HG02798 (cell line): ENCODE results near the gene DOCK3.
"Not testable (repeated sequence)": the region's sequence is repeated elsewhere in the genome, so short reads cannot be mapped to it uniquely, and the experiment has no call there.

ENCODE experiments used
- ATAC-seq: cut with Tn5 transposase; IDR thresholded peaks from one replicate; pipeline ENCODE4 v1.9.1; 2021; ENCODE audit warnings: mild to moderate bottlenecking; ENCODE audit not compliant: unreplicated experiment, poor library complexity

The DOCK3 gene

DNA sequence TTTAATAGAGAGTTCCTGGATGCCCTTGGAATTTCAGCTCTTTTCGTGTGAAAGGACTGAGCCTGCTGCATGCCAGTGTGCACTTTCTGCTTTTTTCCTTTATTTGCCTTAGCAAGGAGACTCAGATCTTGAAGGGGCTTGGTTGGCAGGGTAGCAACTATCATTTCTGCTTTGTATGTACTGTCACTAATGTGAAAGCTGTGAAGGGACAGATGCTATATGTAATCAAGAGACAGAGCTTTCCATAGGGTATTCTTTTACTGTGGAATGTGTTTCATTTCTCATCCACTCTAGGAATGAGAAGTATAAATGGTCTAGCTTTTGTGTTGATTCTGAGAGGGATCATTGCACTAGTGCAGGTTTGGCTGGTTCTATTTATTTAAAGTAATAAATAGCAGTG, 377.8 kb downstream of the DOCK3 start:
- ATAC-seq = no peak

DNA sequence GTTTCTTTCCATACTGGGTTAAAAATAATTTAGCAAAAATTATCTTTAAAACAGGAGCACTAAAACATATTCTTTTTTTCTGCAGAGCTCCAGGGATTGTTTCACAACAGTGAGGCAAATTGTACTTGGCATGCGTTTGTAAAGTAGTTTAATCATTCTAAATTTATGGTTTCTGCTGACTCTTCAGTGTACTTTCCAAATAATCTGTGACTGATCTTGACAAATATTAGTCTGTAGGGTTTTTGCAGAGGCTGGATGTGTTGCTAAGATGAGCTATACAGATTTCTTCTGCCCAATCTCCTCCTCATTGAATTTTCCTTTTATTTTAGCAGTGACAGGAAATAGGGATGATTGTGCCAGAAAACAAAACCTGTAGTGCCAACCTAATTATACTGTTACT, 382.4 kb downstream of the DOCK3 start:
- no peak for ATAC-seq

DNA sequence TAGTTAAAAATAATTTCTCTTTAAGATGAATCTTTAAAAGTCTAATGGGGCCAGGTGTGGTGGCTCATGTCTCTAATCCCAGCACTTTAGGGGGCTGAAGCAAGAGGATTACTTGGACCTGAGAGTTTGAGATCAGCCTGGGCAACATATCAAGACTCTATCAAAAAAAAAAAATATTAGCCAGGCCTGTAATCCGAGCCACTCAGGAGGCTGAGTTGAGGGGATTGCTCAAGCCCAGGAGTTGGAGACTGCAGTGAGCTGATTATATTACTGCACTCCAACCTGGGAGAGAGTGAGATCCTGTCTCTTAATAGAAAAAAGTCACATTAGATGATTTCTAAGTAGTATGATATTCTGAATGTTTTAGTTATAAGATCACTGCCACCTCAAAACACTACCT, 388.3 kb downstream of the DOCK3 start:
- no peak for ATAC-seq

DNA sequence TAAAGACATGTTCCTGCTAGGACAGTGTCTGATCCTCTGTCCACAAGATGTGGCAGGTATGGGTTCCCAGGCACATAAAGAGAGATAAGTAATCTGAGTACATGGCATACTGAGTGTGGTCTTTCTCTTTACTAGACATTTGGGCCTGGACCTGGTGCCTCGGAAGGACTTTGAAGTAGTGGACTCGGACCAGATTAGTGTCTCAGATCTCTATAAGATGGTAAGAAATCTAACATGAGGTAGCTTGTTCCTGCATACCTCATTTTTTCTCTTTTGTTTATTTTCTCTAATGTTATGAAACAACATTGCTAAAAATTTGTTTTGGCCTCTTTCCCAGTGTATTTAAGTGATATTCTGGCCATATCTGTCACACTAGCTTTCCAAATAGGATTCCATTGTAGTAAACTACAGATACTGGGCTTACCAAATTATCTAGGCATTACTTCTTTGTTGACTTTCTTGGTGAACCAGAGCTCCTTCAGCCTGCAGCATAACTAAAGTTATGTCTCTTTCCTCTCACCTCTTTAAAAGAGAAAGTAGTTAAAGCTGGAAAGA, 400.6 kb downstream of the DOCK3 start:
- ATAC-seq = no peak

DNA sequence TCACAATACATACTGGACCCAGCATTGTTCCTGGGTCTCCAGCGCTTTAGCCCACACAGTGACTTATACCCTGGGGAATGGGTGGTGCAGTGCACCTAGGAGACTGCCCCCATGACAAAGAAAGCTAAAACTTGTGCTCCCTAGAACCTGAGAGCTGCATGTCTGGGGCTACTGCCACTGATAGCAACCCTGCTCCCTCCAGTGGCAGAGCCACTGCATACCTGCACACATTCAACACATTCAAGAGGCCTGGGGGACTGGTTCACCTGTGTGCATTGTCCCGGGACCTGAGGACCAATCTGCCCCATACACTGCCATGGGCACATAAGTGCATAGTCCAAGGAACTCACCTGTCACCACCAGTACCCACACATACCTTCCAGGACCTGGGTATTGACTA, 407.6 kb downstream of the DOCK3 start:
- ATAC-seq = no peak

DNA sequence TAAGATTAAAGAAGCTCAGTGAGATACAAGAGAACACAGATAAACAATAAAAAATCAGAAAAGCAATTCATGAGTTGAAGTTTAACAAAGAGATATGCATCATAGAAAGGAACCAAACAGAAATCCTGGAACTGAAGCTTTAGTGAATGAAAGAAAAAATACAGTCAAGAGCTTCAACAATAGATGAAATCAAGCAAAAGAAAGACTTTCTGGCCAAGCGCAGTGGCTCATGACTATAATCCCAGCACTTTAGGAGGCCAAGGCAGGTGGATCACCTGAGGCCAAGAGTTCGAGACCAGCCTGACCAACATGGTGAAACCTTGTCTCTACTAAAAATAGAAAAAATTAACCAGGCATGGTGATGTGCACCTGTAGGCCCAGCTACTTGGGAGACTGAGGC, 408.8 kb downstream of the DOCK3 start:
- no peak for ATAC-seq

DNA sequence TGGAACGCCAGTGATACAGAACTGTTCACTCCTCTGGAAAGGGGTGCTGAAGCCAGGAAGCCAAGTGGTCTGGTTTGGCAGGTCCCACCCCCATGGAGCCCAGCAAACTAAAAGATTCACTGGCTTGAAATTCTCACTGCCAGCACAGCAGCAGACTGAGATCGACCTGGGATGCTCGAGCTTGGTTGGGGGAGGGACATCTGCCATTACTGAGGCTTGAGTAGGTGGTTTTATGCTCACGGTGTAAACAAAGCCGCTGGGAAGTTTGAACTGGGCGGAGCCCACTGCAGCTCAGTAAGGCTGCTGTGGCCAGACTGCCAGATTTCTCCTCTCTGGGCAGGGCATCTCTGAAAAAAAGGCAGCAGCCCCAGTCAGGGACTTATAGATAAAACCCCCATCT, 417.4 kb downstream of the DOCK3 start:
- not testable (repeated sequence) for ATAC-seq

DNA sequence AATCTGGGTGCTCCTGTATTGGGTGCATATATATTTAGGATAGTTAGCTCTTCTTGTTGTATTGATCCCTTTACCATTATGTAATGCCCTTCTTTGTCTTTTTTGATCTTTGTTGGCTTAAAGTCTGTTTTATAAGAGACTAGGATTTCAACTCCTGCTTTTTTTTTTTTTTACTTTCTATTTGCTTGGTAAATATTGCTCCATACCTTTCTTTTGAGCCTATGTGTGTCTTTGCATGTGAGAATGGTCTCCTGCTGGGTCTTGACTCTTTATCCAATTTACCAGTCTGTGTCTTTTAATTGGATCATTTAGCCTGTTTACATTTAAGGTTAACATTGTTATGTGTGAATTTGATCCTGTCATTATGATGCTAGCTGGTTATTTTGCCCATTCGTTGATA, 420.1 kb downstream of the DOCK3 start:
- ATAC-seq = not testable (repeated sequence)

DNA sequence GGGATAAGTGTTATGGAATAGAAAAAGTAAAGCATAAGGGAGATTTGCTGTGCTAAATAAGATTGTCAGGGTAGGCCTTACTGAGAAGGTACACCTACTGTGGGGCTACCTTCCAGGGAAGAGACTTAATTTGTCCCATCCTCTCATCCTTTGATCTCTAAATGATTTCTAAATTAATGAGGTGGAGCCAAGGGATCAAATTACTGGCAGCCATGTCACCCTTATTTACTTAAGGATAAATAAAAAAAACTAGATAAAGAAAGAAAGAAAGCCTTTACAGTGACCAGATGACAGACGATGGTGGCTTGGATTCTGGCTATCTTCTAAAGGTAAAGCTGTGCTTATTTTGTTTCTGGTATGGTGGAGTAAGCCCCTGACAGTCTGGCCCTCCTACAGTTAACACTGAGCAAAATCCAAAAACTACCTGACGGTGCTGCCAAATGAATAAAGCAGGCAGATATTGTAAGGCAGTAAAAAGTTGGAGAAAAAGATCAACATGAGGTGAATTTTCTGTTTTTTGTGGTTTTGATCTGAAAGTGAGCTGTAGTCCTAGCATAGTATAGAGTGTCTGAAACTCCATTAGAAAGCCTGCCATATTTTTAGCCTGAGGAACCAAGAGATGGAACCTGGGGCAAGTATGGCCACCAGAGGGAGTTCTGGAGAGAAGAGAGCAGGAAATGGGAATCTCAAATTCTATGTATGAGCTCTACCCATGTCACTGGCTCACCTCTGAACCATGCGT, 425.2 kb downstream of the DOCK3 start:
- no peak for ATAC-seq

DNA sequence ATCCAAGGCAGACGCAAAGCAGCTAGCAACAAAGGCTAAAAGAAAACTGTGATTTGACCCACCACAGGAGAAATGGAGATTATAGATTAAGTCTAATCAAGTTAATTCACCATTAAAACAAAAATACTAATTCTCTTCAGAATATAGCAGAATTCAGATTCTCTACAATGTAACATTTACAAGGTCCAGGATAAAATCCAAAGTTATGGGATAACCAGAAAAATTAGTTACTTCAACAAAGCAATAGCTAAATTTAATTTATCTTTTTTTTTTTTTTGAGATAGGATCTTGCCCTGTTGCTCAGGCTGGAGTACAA, 425.8 kb downstream of the DOCK3 start:
- no peak for ATAC-seq

DNA sequence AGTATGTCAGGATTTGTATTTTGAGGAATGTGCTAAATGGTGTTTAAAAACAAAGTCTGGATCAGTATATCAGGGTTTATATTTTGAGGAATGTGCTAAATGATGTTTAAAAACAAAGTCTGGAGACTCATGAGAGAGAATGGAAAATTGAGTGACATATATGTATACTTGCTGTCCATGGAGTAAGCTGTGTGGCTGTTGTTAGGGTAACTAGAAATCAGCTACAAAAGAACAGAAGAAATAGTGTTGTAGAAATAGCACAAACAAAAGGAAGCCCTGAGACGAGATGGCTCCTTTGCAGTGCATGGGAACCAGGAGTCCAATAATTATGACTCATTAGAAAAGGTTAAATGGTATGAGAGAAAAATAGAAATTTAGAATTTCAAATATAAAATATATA, 427.7 kb downstream of the DOCK3 start:
- ATAC-seq = no peak

DNA sequence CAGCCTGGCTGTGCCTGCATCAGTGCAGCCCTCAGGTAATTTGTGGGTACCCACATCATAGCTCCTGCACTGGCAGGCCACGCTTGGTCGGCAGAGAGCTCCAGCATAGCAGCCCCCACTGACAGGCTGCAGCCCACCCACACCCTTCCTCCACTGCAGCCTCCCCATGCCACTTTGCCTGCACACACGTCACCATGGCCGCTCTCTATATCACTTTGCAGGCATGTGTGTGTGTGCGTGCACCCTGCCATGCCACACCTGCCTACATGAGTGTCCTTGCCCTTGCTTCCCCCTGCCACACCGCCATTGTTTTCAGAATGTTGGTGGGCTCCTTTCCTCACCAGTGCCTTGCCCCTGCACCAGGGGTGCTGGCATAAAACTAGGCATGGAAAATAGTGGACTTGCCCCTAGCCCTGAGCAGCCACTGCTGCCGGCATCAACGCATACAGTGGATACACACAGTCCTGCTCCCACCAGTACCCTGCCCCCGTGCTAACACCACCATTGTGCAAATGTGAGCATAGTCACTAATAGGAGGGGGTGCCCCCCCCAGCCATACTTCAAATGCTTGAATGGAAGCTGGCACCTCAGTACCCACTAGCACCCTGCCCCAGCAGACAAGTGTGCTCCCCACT, 431.6 kb downstream of the DOCK3 start:
- ATAC-seq = no peak

DNA sequence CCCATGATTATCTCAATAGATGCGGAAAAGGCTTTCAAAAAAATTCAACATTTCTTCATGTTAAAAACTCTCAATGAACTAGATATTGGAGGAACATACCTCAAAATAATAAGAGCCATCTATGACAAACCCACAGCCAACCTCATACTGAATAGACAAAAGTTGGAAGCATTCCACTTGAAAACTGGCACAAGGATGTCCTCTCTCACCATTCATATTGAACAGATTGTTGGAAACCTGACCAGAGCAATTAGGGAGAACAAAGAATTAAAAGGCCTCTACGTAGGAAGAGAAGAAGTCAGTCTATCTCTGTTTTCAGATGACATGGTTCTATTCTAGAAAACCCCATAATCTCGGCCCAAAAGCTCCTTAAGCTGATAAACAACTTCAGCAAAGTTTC, 435.9 kb downstream of the DOCK3 start:
- ATAC-seq = no peak

DNA sequence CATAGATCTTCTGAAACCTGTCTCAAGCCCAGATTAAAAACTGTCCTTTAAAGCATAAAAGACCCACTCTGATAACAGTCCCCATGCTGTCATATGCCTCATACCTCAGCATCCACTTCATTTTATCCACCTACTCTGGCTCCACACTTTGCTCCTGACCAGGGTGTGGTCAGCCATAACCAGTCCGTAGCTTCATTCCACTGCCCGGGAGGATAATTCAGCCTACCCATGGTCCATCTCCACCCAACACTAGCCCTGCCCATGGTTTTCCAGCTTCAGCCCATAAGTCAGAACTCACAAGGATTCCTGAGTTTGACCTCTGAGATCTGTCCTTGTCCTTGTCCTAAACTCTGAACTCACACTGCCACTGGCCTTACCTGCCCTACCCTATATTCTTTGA, 448.2 kb downstream of the DOCK3 start:
- ATAC-seq = no peak

DNA sequence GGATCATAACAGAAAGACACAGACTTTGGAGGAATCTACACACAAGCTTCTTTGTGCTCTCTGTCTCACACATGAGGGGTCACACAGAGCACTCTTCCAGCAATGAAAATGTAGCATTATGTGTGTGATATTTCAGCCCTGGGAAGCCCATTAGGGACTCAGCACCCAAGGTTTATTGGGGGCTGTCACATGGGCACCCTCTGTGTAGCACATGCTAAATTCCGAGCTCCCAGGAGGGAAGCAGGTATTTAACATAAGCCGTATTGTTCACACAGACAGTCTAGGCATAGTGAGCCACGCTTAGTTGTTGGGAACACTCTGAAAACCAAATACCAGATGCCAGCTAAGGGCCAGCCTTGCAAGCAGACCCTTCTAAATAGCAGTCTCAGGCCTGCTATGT, 448.8 kb downstream of the DOCK3 start:
- no peak for ATAC-seq

DNA sequence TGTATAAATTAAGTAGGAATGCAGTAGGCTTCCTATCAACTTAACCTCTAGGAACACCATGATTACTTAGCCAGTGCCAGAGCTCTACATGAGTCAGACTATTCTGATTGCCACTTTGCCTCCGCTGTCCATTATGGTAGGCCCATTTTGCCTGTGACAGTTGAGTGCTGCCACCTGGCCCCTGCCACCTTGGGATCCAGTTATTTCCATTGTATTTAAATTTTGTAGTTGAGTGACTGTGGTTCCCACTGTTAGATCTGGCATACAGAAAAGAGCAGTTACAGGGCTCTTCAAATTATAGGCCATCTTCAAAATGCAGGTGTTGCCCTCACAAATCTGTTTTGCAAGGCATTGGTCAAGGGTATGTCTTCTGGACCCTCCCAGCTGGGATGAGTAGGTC, 456.9 kb downstream of the DOCK3 start:
- ATAC-seq = not testable (repeated sequence)

DNA sequence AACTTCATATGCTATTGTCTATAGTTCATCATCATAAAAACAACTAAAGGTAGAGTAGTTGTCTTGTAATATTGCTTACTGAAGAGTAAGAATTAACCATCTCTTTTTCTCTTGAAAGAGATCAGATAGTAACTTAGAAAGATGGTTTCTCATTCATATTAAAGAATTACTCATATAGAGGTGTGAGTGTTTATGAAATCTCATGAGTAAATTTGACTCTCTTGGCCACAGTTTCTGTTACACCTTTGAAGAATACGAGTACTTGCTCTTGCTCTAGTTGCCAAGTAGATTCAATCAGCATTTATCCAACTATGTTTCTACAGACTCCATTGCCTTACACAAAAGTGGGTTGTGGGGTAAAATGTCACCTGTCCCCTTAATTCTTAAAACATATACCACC, 463.0 kb downstream of the DOCK3 start:
- ATAC-seq = no peak

DNA sequence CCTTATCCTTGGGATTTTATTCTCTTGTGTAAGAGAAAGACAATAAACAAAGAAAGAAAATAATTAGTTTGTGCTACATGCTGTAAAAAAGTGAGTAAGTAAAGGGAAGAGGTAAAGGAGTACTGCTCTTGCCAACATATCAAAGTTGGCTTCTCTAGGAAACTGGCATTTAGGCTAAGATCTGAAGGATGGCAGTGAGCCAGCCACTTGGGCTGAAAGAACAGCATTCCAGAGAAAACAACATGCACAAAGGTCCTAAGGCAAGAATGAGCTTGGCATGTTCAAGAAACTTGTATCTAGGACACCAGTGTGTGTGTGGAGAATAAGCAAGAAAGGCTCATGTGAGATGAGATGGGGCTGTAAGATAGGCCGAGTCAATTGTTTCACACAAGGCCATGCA, 464.9 kb downstream of the DOCK3 start:
- no peak for ATAC-seq

DNA sequence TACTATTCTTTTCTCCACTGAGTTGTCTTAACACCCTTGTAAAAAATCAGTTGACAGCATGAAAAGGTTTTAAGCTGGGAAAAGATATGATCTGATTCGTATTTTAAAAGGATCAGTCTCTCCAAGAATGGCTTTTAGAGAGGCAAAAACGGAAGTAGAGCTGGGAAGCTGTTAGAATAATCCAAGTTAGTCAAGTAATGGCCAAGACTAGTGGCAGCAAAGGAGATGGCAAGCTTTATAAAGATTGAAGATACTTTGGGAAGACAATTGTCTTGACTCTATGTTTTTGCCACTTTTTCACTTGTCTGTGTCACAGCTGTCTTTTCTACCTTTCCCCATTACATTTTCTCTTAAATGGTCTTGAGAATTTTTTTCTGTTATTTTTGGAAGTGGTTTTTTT, 466.8 kb downstream of the DOCK3 start:
- ATAC-seq = no peak

DNA sequence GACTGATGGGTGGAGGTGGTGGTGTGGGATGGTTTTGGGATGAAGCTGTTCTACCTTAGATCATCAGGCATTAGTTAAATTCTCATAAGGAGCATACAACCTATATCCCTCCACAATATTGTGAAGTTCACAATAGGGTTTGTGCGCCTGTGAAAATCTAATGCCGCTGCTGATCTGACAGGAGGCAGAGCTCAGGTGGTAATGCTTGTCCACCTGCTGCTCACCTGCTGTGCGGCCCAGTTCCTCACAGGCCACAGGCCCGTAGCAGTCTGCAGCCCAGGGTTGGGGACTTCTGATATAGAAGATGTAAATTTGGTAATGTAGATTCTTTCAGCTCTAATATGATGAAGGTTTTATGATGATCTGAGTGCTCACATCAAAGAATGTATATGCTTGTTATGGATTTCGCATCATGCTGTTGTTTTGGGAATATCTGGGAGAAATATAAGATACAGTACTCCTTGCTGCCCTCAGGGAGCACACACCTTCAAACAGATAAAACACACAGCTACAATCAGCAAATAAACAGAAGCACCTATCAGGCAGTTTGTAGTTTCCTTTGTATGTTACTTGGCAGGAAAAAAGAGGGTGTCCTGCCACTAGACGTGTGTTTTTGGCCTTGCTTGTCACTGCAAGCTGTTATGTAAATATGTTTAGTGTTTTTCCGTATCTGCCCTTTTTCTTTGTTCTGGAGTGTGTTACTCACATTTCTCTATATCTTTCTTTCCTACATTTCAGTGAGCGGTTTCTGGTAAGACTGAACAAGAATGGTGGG, 471.3 kb downstream of the DOCK3 start:
- ATAC-seq = no peak

DNA sequence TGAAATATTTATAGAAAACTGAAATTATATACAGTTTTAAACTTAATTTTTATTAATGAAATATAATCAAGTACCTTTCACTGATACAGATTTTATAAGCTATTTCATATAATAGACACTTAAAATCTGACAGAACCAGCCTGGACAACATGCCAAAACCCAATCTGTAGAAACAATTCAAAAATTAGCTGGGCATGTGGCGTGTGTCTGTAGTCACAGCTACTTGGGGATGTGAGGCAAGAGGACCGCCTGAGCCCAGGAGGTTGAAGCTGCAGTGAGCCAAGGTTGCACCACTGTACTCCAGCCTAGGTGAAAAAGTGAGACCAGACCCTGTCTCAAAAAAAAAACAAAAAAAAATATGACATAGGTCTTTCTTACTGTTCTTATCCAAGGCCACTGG, 472.1 kb downstream of the DOCK3 start:
- ATAC-seq = no peak
